NCI-H82 (cell line): ENCODE results near the gene DNAH6.

Source experiments
- DNase-seq: peaks from one replicate; lab custom pipeline; 2025; lab: John Stamatoyannopoulos, UW

The DNAH6 gene

GRCh38 chr2:84516234-84516986 is at the start of gene DNAH6:
DNAH6 (plus strand) TSS chr2:84516498; CDS start chr2:84517827, 1,329 bp downstream.
- peak; percentile 97 for DNase-seq

GRCh38 chr2:84467389-84467788 is 48.9 kb upstream of the DNAH6 start:
- no peak for DNase-seq

- DNase-seq, result peak; percentile 28
Measured at GRCh38 chr2:84472423-84472822, 43.9 kb upstream of the DNAH6 start.

GRCh38 chr2:84472856-84473565 is 43.3 kb upstream of the DNAH6 start:
- peak; percentile 86 for DNase-seq

- DNase-seq, result no peak
Measured at GRCh38 chr2:84474176-84474575, 42.1 kb upstream of the DNAH6 start.

- DNase-seq, result peak; percentile 93
Measured at GRCh38 chr2:84477886-84478285, 38.4 kb upstream of the DNAH6 start.

- no peak for DNase-seq
Measured at GRCh38 chr2:84478867-84479266, 37.4 kb upstream of the DNAH6 start.

GRCh38 chr2:84481702-84482101 is 34.6 kb upstream of the DNAH6 start:
- DNase-seq, result no peak

GRCh38 chr2:84482603-84483002 is 33.7 kb upstream of the DNAH6 start:
- no peak for DNase-seq

GRCh38 chr2:84483320-84483719 is 33.0 kb upstream of the DNAH6 start:
- DNase-seq, result no peak

GRCh38 chr2:84486441-84487115 is 29.7 kb upstream of the DNAH6 start:
- no peak for DNase-seq

GRCh38 chr2:84487298-84487996 is 28.9 kb upstream of the DNAH6 start:
- no peak for DNase-seq

GRCh38 chr2:84491256-84491655 is 25.0 kb upstream of the DNAH6 start:
- no peak for DNase-seq

GRCh38 chr2:84491741-84492140 is 24.6 kb upstream of the DNAH6 start:
- DNase-seq, result no peak

- no peak for DNase-seq
Measured at GRCh38 chr2:84492571-84492970, 23.7 kb upstream of the DNAH6 start.

- no peak for DNase-seq
Measured at GRCh38 chr2:84493514-84493913, 22.8 kb upstream of the DNAH6 start.

- DNase-seq, result no peak
Measured at GRCh38 chr2:84494070-84494469, 22.2 kb upstream of the DNAH6 start.

- DNase-seq, result peak; percentile 80
Measured at GRCh38 chr2:84495539-84496146, 20.7 kb upstream of the DNAH6 start.

- no peak for DNase-seq
Measured at GRCh38 chr2:84496386-84496785, 19.9 kb upstream of the DNAH6 start.

GRCh38 chr2:84497285-84497684 is 19.0 kb upstream of the DNAH6 start:
- DNase-seq, result no peak

- no peak for DNase-seq
Measured at GRCh38 chr2:84498150-84498799, 18.0 kb upstream of the DNAH6 start.
